GM21825 (cell line): ENCODE measurements around the gene TUBB4B.
A peak's percentile ranks its signal among the peaks of the same experiment; 100 is the strongest.

Source experiments
- ATAC-seq: cut with Tn5 transposase; IDR thresholded peaks from one replicate; pipeline ENCODE4 v1.9.1; 2021; ENCODE audit warnings: mild to moderate bottlenecking, moderate library complexity; ENCODE audit not compliant: unreplicated experiment

TUBB4B gene

GRCh38 chr9:137268538-137269201 is 27.6 kb downstream of the TUBB4B start:
- ATAC-seq = no peak

- ATAC-seq = no peak
Observed at GRCh38 chr9:137269231-137269772, 28.2 kb downstream of the TUBB4B start.

GRCh38 chr9:137270929-137271695 is 30.0 kb downstream of the TUBB4B start:
- ATAC-seq = no peak

GRCh38 chr9:137271696-137272076 is 30.6 kb downstream of the TUBB4B start:
- ATAC-seq = no peak

GRCh38 chr9:137272241-137273094 is 31.4 kb downstream of the TUBB4B start:
- no peak for ATAC-seq

GRCh38 chr9:137273095-137273490 is 32.0 kb downstream of the TUBB4B start:
- no peak for ATAC-seq

GRCh38 chr9:137273611-137274320 is 32.7 kb downstream of the TUBB4B start:
- ATAC-seq = no peak

GRCh38 chr9:137275203-137275587 is 34.1 kb downstream of the TUBB4B start:
- ATAC-seq = no peak

GRCh38 chr9:137275588-137276472 is 34.7 kb downstream of the TUBB4B start:
- no peak for ATAC-seq

- ATAC-seq = no peak
Observed at GRCh38 chr9:137276473-137277328, 35.6 kb downstream of the TUBB4B start.

- ATAC-seq = peak; percentile 71
Observed at GRCh38 chr9:137277329-137278041, 36.4 kb downstream of the TUBB4B start, which contains the start of gene TOR4A. Gene TOR4A (plus strand): TSS chr9:137277726. CDS start chr9:137278690, 964 bp downstream.

GRCh38 chr9:137278061-137278701 is 37.1 kb downstream of the TUBB4B start:
- peak; percentile 4 for ATAC-seq

- ATAC-seq = no peak
Observed at GRCh38 chr9:137278721-137279711, 37.9 kb downstream of the TUBB4B start.

GRCh38 chr9:137279741-137280473 is 38.8 kb downstream of the TUBB4B start:
- ATAC-seq = no peak

- ATAC-seq = no peak
Observed at GRCh38 chr9:137280474-137281344, 39.6 kb downstream of the TUBB4B start.
